DMS153 treated with DMSO at 0.1 percent for 48 hours (cell line): Measurements from ENCODE around the gene CDH4.

Experiments
- DNase-seq: peaks from one replicate; lab custom pipeline; 2025; ENCODE audit not compliant: unreplicated experiment; lab: John Stamatoyannopoulos, UW

CDH4 gene

GRCh38 chr20:61594198-61594597 lies 342.1 kb downstream of the CDH4 start:
- no peak for DNase-seq

DNA sequence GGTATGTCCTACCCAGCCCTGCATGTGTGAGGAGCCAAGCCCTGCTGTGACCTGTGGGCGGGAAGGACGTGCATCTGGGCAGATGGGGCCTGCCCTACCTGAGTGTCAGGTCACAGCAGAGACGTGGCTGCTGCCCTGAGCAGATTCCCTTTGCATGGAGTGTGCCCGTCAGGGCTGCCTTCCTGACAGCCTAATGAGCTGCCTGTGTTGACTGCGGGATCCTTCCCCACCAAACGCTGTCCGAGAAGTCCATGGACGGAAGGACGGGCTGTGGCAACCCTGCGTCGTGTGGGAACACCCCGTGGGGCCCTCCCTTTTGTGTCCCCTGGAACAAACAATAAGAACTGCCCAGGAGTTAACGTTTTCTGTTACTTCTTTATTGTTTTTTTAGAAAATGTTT lies 343.2 kb downstream of the CDH4 start:
- DNase-seq, result no peak

DNA sequence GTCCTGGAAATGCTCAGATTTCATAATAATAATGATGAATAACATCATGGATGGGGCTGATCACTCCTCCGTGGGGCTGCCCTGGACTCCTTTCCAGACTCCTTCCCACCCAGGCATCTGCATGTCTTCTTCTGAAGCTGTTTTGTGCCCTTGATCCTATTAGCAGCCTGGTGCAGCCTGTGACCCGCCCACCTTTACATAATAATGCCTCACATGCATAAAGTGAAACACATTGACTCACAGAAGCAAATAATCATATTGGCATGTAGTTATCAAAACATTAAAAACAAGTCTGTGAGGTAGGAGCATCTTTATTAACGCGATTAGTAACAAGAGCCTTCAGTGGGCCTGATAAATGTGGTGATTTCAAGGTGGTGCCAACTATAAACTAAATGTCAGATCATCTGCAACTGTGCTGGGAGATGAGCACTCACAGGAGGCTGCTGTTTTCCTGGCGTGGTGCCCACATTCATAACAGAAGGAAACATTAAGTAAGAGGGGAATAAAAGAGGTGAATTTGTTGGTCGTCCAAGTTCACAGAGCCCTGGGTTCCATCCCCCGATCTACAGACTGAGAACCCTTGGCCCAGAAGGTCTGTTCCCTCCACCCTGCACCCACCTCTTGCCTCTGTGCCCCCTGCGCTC lies 344.7 kb downstream of the CDH4 start:
- DNase-seq, result no peak

GRCh38 chr20:61597996-61598395 lies 345.9 kb downstream of the CDH4 start:
- no peak for DNase-seq

- no peak for DNase-seq
Measured at GRCh38 chr20:61598586-61598985, 346.5 kb downstream of the CDH4 start.

DNA sequence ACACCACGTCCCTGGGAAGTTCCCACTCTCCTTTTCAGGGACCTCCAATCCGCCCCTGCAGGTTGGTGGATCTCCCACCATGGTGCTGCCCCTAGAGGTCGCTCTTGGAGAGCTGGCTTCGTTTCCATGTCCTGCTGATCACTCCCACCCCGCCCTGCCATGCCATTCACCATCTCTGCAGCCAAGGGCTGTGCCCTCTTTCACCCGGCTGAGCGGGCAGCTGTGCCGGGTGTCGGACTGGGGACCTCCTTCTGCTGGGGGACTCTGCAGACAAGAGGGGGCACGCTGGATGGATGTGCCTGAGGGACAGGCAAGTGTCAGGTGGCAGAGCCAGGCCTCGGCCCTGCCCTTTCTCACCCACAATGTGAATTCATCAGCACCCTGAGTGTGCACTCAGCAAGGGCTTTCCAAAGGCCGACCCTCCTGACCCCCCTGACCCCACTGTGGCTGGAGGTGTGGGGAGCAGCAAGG lies 347.0 kb downstream of the CDH4 start:
- no peak for DNase-seq

DNA sequence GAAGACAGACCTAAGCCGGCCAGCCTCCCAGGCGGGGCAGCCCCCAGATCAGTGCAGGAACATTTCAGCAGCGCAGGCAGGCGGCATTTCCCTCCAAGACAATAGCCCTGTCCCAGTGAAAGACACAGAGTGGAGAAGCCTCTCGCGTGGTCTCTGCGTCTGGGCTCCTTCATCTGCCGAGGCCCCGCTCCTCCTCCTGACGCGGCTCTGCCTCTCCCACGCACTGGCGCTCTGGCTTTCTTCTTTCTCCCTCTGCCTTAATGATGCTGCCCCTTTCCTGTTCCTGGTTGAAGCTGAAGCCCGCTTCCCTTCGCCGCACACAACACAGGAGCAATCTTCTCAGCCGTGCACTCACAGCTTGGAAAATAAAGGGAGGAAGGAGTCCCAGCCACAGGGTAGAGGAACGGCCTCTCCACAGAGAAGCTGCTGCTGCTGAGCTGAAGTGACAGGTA lies 347.5 kb downstream of the CDH4 start:
- no peak for DNase-seq

DNA sequence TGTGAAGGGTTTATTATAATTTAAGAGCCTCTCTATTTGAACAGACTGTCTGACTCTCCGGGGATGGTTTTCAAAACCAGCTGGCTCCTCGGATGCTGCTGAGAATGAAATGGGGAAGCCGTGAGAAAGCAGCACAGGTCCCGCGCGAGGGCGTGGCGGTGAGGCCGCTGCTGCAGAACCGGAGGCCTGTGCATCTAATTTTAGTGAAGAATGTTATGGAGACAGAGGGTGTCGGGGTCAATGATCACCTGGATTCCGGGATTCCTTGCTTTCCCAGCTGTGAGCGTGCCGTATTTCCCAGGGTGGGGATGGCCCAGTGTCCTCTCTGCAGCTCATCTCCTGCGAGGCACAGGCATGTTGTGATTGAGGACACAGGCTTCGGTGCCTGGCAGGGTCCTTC lies 348.0 kb downstream of the CDH4 start:
- DNase-seq, result no peak

DNA sequence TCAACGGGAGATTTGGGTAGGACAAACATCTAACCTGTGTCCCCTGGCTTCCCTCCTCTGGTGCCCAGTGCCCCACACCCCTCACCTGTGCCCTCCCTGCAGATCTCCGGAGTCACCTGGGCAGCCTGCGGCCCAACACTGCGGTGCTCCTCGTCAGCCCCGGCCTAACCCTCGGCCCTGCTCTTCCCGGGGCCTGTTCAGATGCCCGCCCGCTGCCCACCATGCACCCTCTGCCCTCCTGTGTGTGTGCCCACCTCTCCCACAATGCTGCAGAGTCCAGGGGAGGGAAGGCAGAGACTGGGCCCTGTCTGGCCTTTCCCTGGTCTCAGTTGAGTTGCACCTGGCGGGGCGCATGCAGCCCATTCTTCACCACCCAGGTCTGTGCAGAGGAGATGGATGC lies 349.3 kb downstream of the CDH4 start:
- no peak for DNase-seq

DNA sequence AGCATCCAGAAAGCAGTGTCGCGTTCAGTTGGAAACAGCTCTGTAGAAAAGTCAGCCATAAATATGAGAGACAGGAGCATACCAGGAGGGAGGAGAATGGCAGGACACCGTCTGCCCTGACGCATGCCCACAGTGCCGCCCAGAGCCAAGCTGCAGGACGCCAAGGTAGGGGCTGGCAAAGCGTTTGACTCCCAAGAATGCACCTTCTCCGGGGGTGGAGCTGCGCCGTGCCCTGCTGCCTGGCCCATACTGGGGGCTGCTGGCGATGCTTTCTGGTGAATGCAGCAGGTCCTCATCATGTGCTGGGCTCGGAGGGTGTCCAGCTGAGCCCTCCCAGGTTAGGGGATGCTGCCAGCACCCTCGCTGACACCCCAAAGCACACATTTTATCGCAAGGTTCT lies 349.8 kb downstream of the CDH4 start:
- no peak for DNase-seq

DNA sequence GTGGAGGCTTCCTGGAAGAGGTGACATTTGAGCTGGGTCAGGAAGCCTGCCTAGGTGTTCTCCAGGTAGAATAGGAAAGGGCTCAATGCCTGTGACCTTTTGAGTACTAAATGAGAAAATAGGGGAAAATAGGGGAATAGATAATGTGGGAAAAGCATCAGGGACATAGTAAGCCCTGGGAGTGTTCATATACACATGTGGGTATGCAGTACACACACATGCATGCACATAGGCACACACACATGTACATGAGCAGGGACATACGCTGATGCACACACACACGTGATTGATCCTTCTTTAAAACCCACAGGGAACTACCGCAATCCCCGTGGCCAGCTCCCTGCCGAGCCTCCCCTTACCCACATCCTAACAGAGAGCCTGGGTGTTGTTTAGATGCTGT lies 351.7 kb downstream of the CDH4 start:
- no peak for DNase-seq

DNA sequence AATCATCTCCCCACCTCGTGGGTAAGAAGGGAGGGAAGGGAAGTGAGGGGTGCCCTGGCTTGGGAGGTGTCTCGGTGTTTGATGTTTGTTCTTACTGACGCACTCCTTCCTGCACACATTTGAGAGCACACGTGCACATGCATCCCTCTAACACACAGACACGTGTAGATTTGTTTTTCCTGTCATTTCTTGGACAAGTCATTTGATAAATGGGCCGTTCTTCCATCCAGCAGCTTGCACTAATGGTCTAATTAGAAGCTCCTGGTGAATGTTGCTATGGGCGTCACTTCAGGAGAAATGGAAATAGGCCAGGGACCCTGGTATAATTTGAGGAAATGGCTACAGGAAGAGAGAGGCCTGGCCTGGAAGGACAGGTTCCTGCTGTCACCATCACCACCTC lies 352.5 kb downstream of the CDH4 start:
- no peak for DNase-seq

- no peak for DNase-seq
Measured at GRCh38 chr20:61605283-61605682, 353.2 kb downstream of the CDH4 start.

DNA sequence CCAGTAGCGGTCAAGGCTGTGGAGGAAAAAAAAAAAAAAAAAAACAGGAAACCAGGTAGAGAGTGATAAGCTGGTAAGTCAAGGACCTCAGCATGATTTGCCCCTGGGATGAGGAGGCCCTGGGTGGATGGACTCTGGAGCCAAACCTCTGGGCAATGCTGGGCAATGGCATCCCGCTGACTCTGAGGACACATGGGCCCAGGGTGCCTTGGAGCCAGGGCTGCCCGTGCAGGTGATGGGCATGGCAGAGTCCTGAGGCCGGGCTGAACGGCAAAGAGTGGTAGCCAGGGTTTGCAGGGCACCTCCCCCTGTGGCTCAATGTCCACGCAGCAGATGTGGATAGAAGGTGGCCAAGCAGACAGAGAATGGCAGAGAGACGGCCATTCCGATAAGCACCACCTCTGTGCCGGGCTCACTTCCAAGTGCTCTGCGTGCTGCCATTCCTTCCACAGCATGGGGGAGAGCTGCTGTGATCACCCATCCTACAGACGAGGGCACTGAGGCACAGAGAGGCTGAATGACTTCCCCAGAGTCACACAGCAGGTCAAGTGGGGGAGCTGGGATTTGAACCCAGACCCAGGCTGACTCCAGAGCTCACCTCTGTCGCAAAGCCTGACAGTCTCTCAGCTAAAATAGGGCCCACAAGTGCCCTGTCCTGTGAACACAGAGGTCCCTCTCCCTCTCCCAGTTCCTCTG lies 353.9 kb downstream of the CDH4 start:
- no peak for DNase-seq

GRCh38 chr20:61608275-61609085 lies 356.4 kb downstream of the CDH4 start:
- no peak for DNase-seq

GRCh38 chr20:61609461-61609860 lies 357.4 kb downstream of the CDH4 start:
- DNase-seq, result no peak

- DNase-seq, result no peak
Measured at GRCh38 chr20:61611401-61612180, 359.5 kb downstream of the CDH4 start.

DNA sequence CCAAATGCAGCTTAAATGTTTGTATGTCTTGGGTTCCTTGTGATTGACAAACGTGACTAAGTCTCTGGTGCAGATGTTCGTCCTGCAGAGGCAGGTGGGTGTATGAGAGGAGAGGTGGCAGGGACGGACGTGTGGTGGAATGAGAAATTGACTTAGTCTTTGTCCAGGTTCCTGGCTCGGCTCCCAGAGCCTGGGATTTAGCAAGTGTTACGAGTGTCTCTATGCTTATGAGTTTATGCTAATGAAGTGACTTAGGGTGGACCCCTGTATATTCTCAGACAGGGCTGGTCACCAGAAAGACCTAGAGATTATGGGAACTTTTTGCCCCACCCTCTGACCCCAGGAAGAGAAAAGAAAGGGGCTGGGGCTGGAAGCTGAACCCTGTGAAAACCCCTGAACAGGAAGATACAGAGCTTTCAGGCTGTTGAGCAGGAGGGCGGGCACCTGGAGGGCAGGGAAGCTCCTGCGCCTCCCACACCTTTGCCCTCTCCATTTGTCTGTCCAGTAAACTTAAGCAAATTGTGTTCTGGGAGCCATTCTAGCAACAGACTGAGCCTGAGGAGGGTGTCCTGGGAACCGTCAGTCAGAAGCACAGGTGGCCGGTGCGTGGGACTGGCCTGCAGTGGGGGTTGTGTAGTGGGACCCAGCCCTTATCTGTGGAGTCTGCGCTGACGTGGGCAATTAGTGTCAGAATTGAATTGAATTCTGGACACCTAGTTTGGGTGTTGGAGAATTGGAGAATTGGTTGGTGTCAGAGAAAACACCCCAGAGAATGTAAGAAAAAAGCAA lies 362.1 kb downstream of the CDH4 start:
- no peak for DNase-seq

DNA sequence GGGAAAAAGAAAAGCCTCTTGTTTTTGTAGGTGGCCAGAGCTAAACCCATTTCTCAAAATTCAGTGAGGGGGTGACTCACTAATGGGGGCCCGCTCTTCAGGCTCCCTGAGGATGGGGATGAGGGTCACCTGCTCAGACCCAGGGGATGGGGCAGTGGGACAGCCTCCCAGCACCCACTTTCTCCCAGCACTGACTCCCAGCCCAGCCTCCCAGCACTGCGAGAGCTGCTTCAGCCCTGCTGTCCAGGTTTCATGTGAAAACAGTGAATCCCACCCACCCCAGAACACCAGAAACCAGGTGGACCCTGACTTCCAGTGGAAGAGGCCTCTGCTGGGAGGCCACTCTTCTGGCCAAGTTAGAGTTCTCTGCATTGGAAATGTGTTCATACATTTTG lies 362.6 kb downstream of the CDH4 start:
- no peak for DNase-seq

DNA sequence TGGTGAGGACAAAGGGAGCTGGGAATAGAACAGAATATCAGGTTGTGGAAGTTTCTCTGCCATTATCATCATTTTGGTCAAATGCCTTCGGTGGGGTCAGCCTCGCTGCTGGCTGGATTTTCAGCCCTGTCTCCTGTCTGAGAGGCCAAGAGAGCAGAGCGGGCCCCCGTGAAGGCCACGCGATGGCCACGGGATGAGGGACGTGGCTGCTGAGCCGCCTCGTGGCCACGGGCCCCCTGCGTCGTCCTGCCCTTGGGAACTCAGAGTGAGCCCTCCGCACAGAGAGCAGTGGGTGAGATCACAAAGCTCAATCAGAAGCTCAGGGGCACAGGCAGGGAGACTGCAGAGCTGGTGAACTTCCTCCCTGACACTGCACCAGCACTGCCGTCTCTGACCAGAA lies 363.7 kb downstream of the CDH4 start:
- DNase-seq, result no peak
